ENCODE measurements around the gene TMEM30B. TPM values are rescaled to one million over a fixed set of nuclear protein-coding genes. Genes with fewer than 3 reads are reported as not detected.
"Not testable (repeated sequence)": the region's sequence is repeated elsewhere in the genome, so short reads cannot be mapped to it uniquely, and the experiment has no call there.

Gene TMEM30B
- polyA plus RNA-seq, 1 experiment, result 0.24 TPM

DNA sequence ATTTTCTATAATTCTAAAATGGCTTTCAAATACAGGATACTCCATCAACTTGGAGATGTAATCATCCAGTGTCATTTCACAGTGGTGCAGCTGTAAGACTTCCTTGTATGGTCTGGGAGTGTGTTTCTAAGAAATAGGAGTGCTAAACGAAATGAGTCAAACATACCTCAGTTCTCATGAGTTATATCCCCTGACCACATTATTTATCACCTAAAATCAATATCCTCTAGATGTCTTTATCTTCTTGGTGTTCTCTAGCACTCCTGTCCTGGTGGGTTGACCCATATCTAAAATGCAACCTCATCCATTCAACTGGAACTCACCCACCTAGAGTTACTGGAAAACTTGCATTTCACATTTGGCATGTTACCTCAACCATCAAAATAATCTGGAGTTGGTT lies 33.2 kb downstream of the TMEM30B start:
- peak; percentile 75 for DNase-seq (ENCODE audit: low read depth, low spot score)
- Histone ChIP-seq H3K27me3 (ENCODE audit: control insufficient read depth, insufficient read depth, low read length) (no peaks in the 10 kb centered on the region), H3K9me3 (ENCODE audit: control insufficient read depth, insufficient read depth, low read length) (no peaks in the 10 kb centered on the region), H3K4me3 (ENCODE audit: low read depth, low read length) (no peak overlapping the region), H3K27ac (ENCODE audit: low read depth, low read length) (peak overlapping the region; percentile 73)
- TF ChIP-seq, protein P1, sequence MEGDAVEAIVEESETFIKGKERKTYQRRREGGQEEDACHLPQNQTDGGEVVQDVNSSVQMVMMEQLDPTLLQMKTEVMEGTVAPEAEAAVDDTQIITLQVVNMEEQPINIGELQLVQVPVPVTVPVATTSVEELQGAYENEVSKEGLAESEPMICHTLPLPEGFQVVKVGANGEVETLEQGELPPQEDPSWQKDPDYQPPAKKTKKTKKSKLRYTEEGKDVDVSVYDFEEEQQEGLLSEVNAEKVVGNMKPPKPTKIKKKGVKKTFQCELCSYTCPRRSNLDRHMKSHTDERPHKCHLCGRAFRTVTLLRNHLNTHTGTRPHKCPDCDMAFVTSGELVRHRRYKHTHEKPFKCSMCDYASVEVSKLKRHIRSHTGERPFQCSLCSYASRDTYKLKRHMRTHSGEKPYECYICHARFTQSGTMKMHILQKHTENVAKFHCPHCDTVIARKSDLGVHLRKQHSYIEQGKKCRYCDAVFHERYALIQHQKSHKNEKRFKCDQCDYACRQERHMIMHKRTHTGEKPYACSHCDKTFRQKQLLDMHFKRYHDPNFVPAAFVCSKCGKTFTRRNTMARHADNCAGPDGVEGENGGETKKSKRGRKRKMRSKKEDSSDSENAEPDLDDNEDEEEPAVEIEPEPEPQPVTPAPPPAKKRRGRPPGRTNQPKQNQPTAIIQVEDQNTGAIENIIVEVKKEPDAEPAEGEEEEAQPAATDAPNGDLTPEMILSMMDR (IDR thresholded peaks at IDR 0.05; ENCODE audit: low read depth, low read length), result no peak
- POLR2A ChIA-PET, result interaction anchor here (1.1 kb wide), 1 partner anchor 103 kb away, joined by 3 read pairs; no protein-coding TSS in a partner anchor
- CTCF ChIA-PET, result no interaction called here

DNA sequence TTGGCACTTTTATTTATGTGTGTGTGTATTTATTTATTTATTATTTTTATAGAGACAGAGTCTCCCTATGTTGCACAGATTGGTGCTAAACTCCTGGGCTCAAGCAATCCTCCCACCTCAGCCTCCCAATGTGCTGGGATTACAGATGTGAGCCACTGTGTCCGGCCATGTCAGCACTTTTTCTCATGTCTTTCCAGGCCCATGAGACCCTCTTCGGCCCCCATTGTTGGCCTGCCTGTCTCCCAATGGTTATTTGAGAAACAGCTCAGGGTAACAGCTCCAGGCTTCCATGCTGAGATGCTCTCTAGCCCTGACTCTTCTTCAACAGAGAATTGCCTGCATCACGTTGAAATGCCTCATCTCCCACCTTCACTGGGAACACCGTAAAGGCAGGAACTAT lies 34.4 kb downstream of the TMEM30B start:
- Histone ChIP-seq H3K27ac (ENCODE audit: low read depth, low read length) (no peak overlapping the region), H3K9me3 (ENCODE audit: control insufficient read depth, insufficient read depth, low read length) (no peaks in the 10 kb centered on the region), H3K27me3 (ENCODE audit: control insufficient read depth, insufficient read depth, low read length) (no peaks in the 10 kb centered on the region), H3K4me3 (ENCODE audit: low read depth, low read length) (no peak overlapping the region)
- TF ChIP-seq, protein P1 (IDR thresholded peaks at IDR 0.05; ENCODE audit: low read depth, low read length), result no peak
- CTCF ChIA-PET, result no interaction called here
- DNase-seq (ENCODE audit: low read depth, low spot score), result no peak
- POLR2A ChIA-PET, result no interaction called here

DNA sequence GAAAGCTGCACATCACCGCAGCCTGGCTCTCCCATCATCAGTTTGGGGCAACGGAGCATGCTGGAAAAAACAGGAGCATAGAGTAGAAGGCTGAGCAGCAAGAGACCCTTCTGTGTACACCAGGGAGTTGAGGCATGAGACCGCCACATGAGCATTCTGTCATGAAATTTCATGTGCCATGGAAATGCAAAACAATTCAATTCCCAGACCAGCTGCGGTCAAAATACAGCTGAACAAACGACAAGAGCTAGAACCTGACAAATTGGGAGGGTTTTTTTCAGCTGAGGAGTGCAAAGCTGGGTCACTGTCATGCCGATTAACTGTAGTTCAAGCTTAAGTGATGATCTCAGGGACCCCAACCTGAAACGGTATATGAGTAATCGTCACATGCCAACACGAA lies 37.1 kb downstream of the TMEM30B start:
- ChIA-PET CTCF (interaction anchor here (1.2 kb wide), 1 partner anchor 9 kb away, joined by 3 read pairs; no protein-coding TSS in a partner anchor), POLR2A (no interaction called here)
- Histone ChIP-seq H3K27me3 (ENCODE audit: control insufficient read depth, insufficient read depth, low read length) (no peaks in the 10 kb centered on the region), H3K27ac (ENCODE audit: low read depth, low read length) (no peak overlapping the region), H3K9me3 (ENCODE audit: control insufficient read depth, insufficient read depth, low read length) (peaks cover 10% of the 10 kb centered on the region; the same call in 1 of the 2 replicates), H3K4me3 (ENCODE audit: low read depth, low read length) (no peak overlapping the region)
- no peak for DNase-seq (ENCODE audit: low read depth, low spot score)
- TF ChIP-seq, protein P1 (IDR thresholded peaks at IDR 0.05; ENCODE audit: low read depth, low read length), result no peak

DNA sequence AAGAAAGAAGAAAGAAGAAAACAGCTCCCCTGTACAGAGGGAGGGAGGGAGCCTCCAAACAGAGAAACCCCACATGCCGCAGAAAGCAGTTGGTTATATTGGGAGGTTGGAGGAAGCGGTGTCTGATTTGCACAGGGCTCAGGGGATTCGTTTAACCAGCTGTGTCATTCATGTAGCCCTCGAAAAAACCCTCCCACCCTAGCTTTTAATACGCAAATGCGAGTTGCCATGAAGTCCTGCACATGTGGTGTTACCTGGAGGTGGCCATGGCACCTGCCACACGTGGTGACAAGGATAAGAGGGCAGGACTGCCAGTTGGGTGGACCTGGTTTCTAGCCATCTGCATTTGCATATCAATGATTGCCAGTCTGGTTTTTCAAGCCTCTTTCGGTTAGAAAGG lies 40.9 kb downstream of the TMEM30B start:
- Histone ChIP-seq H3K27ac (ENCODE audit: low read depth, low read length) (no peak overlapping the region), H3K27me3 (ENCODE audit: control insufficient read depth, insufficient read depth, low read length) (no peaks in the 10 kb centered on the region), H3K9me3 (ENCODE audit: control insufficient read depth, insufficient read depth, low read length) (peaks cover 10% of the 10 kb centered on the region; the same call in 1 of the 2 replicates), H3K4me3 (ENCODE audit: low read depth, low read length) (no peak overlapping the region)
- POLR2A ChIA-PET, result no interaction called here
- TF ChIP-seq, protein P1 (IDR thresholded peaks at IDR 0.05; ENCODE audit: low read depth, low read length), result no peak
- no peak for DNase-seq (ENCODE audit: low read depth, low spot score)
- CTCF ChIA-PET, result interaction anchor here (1.0 kb wide), 1 partner anchor 12 kb away, joined by 3 read pairs; no protein-coding TSS in a partner anchor

DNA sequence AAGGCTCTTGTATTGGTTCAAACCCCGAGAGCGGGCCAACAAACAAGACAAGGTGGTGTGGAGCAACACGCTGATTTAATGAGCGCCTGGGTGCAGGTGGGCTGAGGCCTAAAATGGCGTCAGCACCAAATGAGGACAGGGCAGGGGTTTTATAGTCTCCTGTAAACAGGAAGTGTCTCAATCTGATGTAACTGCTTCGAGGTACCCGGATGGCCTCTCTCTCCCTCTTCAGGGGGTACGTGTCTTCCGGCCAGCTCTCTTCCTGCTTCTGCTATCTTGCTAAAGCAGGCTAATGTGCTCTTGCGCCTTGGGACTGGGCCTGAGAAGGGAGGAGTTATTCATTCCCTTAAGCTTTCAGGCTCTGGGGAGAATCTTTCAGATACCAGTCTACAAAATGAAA lies 41.9 kb downstream of the TMEM30B start:
- POLR2A ChIA-PET; H3K9me3 ChIP-seq (ENCODE audit: control insufficient read depth, insufficient read depth, low read length); H3K4me3 ChIP-seq (ENCODE audit: low read depth, low read length); H3K27me3 ChIP-seq (ENCODE audit: control insufficient read depth, insufficient read depth, low read length); DNase-seq (ENCODE audit: low read depth, low spot score): not testable (repeated sequence)
- CTCF ChIA-PET, result interaction anchor here (0.8 kb wide), 1 partner anchor 14 kb away, joined by 3 read pairs; no protein-coding TSS in a partner anchor
- H3K27ac ChIP-seq (ENCODE audit: low read depth, low read length), result peak overlapping the region; percentile 21

All from AG04450 (cell line).